ENCODE results near the gene PGA3.
"Not testable (repeated sequence)": the region's sequence is repeated elsewhere in the genome, so short reads cannot be mapped to it uniquely, and the experiment has no call there.

DNA sequence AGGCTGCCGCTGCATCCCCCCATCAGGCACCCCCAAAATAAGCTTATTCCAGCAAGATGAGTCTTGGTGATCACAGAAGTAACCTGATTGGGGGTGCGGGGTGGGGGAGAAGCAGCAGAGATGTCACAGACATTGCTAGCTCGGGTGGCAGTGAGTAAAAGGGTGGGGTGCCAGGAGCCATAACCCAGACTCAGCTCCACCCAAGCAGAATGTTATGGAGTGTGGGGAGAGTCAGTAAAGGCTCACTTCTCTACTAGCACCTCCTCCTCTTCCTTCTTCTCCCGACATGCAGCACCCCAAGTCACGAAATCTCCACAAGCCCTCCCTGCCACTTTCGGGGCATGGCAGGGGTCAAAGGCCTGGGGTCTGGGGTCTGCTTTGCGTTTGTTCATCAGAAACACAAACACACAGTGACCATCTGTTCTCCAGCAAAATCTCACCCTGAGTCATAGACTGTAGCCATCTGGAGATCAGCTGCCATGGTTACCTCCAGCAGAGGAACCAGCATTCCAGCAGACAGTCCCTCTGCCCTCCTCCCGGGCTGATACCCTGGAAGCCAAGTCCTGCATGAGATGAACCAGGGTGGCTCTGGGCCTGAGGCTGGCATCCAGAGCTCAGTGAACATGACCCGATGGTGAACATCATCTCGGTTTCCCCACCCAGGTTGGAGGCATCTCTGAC is 23.3 kb downstream of the PGA3 start:
- TF ChIP-seq, protein P1, sequence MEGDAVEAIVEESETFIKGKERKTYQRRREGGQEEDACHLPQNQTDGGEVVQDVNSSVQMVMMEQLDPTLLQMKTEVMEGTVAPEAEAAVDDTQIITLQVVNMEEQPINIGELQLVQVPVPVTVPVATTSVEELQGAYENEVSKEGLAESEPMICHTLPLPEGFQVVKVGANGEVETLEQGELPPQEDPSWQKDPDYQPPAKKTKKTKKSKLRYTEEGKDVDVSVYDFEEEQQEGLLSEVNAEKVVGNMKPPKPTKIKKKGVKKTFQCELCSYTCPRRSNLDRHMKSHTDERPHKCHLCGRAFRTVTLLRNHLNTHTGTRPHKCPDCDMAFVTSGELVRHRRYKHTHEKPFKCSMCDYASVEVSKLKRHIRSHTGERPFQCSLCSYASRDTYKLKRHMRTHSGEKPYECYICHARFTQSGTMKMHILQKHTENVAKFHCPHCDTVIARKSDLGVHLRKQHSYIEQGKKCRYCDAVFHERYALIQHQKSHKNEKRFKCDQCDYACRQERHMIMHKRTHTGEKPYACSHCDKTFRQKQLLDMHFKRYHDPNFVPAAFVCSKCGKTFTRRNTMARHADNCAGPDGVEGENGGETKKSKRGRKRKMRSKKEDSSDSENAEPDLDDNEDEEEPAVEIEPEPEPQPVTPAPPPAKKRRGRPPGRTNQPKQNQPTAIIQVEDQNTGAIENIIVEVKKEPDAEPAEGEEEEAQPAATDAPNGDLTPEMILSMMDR (IDR thresholded peaks at IDR 0.05): not testable (repeated sequence)
- not testable (repeated sequence) for TF ChIP-seq ZFX (IDR thresholded peaks at IDR 0.05; ENCODE audit: borderline replicate concordance)
